Left kidney (tissue), 2 donors: ENCODE results near the gene OPCML. TPM values are rescaled to one million over a fixed set of nuclear protein-coding genes. Genes with fewer than 3 reads are reported as not detected.

Experiments
- DNase-seq: peaks from one replicate; pipeline ENCODE4 v3.0.0-alpha.2; 2013
- polyA plus RNA-seq: library from polyadenylated mRNA; unstranded; fragments of 120-200 nt; gene quantifications from one replicate; pipeline ENCODE4 v1.2.1, GENCODE V29; 2013; ENCODE audit not compliant: insufficient read length

Gene OPCML
- polyA plus RNA-seq, 1 donor = 13.9 TPM

DNA sequence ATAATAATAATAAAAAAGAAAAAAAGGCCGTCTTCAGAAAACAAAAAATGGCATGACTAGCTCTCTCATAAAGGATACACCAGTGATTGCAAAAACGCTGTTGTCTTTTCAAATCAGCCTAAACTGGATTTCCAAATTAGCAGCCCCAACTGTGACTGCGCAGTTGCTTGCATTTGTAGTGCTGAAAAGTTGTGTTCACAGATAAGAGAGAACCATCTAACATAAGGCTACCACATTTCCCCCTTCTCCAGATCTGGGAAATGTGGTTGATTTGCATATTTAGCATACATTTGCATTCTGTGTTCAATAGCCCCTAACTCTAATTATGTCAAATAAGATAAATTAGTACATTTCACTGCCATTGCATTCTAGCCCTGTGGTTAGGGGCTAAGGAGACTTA is 650.7 kb downstream of the OPCML start:
- no peak for DNase-seq

DNA sequence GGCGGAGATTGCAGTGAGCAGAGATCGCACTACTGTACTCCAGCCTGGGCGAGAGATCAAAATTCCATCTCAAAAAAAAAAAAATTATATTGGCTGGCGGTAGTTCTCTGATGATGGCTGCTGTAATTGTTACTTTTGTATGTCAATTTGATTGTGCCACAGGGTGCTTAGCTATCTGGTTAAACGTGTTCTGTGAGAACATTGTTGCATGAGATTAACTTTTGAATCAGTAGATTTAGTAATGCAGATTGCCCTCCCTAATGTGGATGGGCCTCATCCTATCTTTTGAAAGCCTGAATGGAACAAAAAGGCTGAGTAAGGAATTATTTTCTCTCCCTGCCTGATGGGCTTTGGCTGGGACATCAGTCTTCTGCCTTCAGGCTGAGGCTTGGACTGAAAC is 654.2 kb downstream of the OPCML start:
- DNase-seq = no peak

DNA sequence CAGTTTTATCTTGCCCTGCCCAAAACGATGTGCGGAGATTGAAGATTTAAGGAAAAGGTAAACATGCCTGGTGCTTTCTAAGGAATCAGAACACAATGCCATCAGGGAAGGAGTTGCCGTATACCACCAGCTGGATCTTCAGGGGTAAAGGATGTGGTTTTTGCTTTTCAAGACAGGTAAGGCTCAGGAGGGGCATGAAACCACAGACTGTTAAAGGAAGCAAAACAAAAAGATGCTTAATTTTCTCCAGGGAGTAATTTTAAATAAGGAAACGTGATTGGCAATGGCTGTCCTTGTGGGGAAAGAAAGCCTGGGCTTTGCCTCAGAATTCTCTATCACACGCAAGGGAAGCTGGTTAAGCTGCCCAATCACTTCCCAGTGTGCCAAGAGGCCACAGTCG is 655.6 kb downstream of the OPCML start:
- DNase-seq = no peak

DNA sequence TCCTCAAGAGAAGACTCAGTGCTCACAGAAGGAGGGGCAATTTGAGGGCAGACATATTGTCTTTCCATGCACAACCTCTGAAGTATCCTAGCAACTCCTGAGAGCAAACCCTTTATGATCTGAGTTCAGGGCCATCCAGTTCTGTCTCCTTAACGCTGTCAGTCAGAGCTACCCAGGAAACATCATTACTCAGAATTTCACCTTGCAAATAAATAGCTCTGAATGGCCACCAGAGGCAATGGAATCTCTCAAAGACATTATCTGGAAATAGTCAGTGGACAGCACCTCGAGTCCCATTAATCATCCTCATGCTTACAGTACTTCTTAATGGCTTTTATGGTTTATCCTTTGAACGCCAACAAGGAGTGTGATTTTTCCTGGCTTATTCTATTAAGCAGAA is 656.1 kb downstream of the OPCML start:
- no peak for DNase-seq

DNA sequence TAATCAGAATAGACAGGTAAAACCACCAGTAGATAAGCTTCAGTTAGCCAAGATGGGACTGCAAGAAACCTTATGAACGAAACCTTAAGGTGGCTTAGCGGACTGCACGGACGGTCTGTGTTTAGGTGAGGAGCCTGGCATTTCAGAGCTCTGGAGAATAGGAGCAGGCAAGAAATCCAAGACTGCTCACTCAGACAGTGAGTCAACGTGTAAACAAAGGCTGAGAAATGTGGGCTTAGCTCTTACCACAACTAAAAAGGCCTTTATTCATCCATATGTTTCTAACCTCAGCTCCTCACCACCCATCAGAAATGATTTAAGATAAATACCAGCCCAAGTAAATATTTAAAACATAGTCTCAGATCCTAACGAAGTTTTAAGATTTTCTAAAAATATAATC is 657.7 kb downstream of the OPCML start:
- no peak for DNase-seq

DNA sequence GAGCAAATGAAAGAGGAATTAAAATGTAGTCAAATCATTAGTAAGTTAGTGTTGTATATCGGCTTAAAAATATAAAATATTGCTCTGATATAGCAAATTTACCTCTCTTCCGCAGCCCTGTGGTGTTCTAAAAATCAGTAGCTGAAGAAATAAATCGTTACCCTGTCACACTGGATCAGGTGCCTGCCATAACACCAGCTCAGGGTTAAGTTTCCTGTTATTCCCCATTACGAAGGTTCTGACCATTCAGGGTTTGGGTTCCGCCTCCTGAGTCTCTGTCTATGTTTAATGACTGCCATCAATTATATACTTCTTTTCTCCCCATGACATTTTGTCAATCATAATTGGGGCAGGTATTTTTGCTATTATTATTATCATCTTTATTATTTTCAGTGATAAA is 658.5 kb downstream of the OPCML start:
- no peak for DNase-seq

DNA sequence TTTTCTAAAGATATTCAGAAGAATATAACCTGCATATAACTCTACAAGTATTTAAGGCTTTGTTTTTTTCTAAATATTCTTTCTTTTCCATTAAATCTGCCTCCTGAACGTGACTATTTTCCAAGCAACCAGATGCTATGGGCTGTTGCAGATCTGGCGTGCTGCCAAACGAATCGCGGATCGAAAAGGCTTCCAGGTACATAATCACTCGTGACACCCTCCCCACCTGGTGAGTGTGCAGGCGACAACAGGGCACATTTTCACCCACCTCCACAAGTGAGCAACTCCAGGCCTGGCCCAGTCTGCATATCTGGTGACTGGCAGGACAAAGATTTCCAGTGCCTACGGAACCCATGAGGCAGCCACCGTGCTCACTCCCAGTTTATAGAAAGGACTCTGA is 660.1 kb downstream of the OPCML start:
- DNase-seq = no peak

DNA sequence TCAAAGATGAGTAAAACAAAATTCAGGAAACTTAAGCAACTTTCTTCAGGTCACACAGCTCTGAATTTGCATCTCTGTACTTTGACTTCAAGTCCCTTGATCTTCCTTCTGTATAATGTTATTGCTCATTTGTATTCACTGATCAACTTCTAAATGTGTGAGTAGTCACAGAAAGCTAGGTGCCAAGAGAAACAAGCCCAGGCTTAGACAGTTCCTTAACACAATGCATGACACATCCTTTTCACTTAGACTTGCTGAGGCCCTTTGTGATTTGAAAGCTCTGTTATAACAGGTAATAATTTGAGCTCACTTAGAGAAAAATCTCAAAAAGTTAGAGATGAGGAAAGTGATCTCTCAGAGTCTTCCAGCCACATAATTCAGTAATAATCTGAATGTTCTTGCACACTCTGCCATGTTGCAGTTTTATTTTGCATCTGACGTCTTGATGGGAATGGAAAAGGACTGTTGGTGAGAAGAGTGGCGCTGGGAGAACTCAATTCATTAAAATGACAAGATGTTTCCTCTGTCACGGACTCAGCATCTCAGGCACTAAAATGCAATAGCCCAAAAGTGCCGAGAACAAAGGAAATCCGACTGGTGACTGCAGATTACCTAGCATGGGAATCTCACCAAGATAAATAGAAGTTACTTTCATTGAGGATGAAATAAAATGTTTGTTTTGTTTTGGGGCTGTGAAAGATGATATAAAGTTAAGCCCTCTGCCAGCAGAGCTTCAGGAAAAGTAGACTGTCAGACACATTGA is 665.3 kb downstream of the OPCML start:
- DNase-seq = no peak

DNA sequence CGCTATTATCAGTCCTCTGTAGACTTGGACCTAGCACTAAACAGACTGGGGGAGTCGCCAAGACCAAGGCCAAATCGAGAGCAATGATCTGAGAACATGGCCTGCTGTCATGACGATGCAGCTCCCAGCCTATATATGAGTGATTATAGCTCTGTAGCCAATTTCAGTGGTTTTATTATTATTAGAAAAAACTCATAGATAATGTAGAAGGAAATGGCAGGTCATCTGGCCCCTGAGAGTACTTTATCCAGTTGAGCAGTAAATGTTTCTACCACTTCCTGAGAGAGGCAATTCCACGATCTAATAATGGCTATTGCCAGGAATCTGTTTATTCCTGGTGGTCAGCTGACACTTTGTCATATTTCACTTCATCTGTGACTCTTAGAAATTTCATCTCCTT is 666.7 kb downstream of the OPCML start:
- no peak for DNase-seq

DNA sequence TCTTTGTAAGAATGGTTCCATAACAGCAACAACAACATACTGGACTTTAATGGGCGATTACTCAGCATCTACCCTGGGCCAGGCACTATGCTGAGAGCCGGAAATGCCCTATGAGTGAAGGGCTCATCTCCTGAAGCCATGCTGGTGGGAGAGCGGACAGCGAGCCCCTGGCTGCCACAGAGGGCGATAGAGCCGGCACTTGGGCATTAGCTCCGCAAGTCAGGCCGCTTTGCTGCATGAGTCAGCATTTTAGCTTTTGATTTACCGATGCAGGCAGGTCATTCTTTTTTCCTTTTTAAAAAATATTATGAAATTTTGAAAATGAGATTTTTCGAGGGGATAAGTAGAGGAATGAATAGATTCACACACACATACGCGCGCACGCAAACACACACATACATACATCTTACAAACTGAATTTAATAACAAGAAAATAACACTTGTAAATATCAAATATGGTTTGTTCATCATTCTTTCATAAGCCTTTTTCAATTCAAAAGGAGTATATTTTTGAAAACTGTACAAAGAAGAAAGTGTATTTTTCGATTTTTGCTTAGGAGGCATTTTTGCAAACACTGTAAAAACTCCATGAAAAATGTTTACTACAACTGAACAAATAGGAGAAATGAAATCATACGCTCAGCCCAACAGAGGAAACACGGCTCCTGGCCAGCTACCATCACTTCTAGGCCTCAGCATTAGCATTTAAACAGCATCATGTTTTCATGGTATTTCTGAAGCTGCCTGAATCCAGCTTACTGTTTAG is 667.3 kb downstream of the OPCML start:
- no peak for DNase-seq

DNA sequence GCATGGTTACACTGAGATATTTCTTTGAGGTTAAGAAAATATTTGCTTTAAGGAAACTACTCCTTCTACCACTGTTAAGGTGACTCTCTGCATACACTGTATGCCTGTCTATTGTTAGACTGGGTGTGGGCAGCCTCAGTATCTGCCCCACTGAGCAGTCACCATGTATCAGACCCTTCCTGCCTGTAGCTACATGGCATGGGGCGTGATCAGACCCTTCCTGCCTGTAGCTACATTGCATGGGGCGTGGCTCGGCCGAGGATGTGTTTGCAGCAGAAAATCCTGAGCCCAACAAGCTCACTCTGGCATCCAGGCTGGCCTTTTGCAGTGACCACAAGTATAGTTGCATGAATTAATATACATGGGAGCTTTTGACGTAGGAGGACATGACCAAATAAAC is 669.4 kb downstream of the OPCML start:
- no peak for DNase-seq

DNA sequence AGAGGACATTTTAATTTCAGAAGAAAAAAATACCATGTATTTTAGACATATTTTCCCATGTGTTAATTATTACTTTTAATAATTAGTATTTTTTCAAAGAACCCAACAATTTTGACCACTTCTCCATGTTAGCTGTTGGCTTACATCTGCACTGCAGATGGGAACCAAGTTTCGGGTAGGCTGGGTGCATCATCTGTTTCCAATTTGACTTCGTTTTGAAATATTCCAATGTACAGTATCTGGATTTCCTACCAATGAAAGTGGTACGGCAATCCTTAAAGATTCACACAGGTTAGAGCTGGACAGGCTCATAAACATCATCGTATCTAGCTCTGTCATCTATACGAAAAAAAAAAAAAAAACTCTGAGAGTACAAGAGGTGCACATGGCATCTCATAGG is 670.2 kb downstream of the OPCML start:
- no peak for DNase-seq

DNA sequence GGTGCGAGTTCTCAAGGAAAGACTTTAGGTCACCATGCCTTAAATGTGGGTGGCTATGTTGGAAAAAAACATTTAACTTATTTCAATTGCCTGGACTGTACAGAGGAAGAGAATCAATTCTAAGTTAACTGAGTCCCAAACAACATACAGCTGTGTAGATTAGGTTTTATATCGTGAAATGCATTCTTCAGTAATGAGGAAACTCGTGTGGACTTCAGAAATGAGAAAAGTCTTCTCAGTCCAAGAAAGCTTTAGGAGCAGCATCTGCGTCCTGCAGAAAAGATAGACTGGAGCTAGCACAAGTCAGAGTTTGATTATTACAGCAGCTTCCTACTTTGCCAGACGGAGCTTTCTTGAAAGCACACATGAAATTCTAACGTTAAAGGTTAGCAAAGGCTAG is 673.0 kb downstream of the OPCML start:
- DNase-seq = no peak

DNA sequence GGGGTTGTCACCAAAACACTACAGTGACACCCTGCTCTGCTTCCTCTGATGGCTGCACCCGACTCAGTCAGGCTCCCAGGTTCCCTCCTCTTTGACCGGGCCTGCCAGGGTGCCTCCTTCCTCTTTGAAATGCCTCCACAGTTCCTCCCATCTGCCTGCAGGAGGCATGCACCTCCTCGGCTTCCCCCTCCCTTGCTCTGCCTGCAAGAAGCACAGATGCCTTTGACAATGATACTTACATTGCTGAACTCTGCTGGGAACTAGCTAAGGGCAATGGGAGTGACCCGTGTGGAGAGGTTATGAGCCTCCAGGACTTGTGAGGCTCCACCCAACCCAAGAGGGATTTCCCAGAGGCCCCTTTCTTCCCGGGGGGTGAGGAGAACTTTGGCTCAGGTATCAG is 674.1 kb downstream of the OPCML start:
- DNase-seq = no peak

DNA sequence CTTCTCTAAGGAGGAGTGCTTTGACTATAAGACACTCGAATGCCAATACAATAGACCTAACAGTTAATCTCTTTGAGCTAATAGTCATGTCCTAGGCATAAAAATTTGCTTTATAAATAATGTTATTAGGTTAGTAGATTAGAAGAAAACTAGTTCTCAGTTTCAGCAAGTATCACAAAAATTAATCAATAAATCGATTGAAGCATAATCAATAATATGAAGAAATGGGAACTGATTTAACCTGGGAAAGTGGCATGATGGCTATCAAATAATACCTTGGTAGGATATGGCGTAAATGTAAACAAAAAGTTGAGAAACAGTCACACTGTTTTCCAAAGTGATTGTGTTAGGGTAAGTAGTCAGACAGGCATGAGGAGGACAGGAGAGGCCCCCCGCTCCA is 676.3 kb downstream of the OPCML start:
- no peak for DNase-seq

DNA sequence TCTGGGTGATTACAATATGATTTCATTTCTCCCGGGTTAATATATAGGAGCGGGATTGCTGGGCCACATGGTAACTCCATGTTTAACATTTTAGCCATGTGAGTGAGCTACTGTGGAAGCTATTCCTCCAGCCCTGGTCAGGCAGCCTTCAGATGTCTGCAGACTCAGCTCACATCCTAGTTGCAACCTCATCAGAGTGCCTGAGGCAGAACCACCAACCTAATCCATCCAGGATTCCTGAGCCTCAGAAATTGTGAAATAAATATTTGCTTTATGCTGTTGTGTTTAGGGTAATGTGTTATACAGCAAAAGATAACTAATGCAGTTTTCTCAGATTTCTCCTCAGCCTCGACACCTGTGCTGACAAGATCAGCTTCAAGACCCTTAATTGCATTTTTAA is 676.8 kb downstream of the OPCML start:
- no peak for DNase-seq

DNA sequence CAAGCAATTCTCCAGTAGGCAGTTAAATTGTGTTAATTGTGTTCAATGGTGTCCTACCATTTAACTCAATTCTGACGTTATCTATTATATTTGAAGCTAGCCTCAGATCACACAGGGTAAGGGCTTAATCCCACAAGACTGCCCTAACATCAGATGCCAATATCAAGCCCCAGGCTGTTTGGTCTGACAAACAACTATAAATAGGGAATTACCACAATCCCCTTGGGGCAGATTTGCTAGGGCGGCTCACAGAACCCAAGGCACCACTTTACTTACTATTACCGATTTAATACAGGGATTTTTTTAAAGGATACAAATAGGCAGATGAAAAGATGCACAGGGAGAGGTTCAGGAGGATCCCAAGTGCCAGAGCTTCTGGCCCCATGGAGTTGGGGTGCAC is 678.4 kb downstream of the OPCML start:
- no peak for DNase-seq

DNA sequence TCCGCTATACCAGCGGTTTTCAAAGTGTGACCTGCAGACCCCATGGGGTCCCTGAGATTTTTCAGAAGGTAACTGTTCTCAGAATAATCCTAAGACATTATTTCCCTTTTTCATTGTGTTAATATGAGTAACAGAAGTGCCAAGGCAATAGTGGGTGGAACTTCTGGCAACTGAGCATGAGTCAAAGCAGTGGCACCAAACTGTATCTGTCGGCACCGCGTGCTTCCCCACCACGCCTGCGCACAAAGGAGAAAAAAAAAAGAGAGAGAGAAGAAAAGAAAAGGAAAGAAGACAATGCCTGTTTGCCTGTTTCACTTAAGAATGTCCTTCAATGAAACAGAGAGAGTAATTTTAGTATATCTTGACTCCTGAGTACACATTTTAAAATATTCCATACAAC is 679.9 kb downstream of the OPCML start:
- DNase-seq = no peak

DNA sequence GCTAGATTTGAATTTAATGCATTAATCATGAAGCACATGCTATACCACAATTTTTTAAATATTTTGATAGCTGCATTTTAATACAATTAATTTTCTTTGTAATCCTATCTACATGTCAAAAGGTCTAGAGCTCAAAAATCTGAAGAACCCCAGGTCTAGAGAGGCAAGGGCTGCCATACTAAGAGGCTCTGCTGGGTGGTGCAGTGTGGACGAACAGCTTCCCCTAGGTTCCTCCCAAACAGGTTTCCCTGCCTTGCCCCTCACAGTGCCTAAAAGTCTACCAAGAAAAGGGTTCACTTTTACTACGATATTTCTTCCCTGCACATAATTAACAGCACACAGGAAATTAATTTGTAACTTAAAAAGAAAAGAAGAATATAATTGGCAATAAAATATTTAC is 681.1 kb downstream of the OPCML start:
- no peak for DNase-seq

DNA sequence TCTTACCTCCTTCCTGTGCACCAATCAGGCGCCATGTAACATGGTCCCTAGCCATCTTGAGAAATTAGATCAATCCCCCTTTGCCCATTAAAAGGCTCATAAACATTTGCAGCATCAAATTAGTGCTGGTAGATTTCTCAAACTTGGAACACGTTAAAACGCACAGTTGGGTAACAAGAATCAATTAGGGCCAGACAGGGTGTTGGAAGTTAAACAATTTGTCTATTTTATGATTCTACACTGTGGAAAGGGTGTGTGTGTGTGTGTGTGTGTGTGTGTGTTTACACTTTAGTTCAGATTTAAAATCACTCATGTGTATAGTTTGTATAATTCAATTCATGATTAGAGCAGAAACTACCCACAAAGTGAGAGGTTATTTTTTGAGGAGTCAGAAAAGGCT is 682.0 kb downstream of the OPCML start:
- no peak for DNase-seq

DNA sequence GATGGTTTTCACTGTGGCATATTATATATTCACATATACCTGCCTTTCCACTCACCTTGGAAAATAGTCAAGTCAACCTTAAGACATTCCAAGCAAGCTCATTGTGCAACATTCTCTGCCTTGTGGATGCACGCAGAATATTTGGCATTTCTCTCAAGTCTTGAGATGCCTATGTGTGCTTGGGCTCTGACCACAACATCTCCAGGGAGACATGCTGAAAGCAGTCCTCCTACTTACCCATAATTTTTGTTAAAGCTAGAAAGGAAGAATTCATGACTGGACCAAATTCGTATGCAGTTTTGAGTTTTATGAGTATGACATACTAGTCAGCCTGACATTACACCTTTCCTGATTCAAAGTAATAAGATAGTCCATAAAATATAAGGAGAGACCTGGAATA is 684.0 kb downstream of the OPCML start:
- DNase-seq = no peak

DNA sequence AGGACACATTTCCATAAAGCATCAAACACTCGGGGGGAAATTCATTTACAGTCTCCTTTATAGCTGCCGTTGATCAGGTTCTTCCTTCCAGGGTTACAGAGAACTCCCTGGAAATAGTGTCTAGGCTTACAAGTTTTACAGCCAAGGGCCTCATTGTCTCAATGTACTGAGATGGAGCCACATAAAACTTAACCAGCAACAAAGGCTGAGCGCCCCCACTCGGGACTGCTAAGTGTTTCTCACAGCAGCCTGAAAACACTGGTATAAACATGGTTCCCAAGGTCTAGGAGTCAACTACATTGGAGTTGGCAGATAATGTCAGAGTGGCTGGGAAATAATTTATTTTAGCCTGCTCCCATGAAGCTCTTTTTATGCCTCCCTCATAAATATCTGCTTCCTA is 686.2 kb downstream of the OPCML start:
- DNase-seq = no peak

DNA sequence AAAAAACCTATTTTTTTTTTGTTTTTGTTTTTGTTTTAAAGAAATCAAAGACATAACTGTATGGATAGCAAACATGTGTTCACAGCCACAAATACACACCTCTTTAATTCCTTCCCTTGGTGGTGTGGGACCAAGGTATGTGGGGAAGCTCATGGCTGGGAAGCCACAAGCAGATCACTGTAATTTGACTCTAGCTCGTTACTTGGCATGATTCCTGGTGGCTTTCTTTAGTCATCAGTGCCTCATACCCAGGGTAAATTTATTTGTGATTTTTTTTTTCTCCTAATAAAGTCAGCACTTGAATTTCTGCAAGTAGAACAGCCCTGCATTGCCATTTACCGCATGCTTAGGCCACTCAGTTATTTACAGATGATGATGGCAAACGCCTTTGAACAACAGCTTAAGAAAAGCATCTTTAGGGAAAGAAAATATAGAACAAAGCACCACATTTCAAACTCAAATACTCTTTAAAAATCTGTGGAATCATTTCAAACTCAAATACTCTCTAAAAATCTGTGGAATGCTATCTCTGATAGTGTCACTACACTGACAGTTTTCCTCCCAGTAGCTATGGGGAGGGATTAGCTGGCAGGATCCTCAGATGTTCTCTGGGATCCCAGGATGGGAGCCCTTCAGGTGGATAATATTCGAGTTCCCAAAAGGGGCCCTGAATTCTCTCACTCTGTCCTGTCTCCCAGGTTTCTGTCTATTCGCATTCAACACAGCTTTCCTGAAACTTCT is 687.2 kb downstream of the OPCML start:
- DNase-seq = no peak
